SU-DHL-6 (cell line): ENCODE data around the gene SRGAP1.

Experiments
- H2AFZ ChIP-seq: fragments of 200-600 bp; sonication (generic); 2 replicates; pipeline ENCODE4 v1.6.1; 2014; ENCODE audit warnings: low read depth, mild to moderate bottlenecking, moderate library complexity, mixed read lengths, antibody characterized with exemption, low read length; ENCODE audit not compliant: severe bottlenecking
- H3F3A ChIP-seq: fragments of 200-600 bp; shearing (Covaris generic); 2 replicates; pipeline ENCODE4 v1.6.0; 2016; ENCODE audit warnings: antibody characterized with exemption, mild to moderate bottlenecking; ENCODE audit not compliant: insufficient read depth
- H3K27ac ChIP-seq: fragments of 200-600 bp; sonication (generic); 2 replicates; pipeline ENCODE4 v1.5.1; 2016; ENCODE audit warnings: low read depth, mild to moderate bottlenecking, low read length, moderate library complexity, mixed read lengths
- H3K27me3 ChIP-seq: fragments of 200-600 bp; sonication (generic), shearing (Covaris generic); 2 replicates; pipeline ENCODE4 v1.6.0; 2014; ENCODE audit warnings: mild to moderate bottlenecking, low read length
- H3K36me3 ChIP-seq: fragments of 200-600 bp; sonication (generic); 2 replicates; pipeline ENCODE4 v1.6.1; 2014; ENCODE audit warnings: mild to moderate bottlenecking, low read length, mixed read lengths
- H3K4me2 ChIP-seq: fragments of 300-600, 200-600 bp; shearing (Covaris generic), sonication (generic); 2 replicates; pipeline ENCODE4 v1.6.0; 2014; ENCODE audit warnings: low read length, low read depth, mild to moderate bottlenecking; ENCODE audit not compliant: poor library complexity, severe bottlenecking
- H3K4me3 ChIP-seq: fragments of 200-600 bp; sonication (generic); 2 replicates; pipeline ENCODE4 v1.5.1; 2014; ENCODE audit warnings: antibody characterized with exemption, low read length, mild to moderate bottlenecking, mixed read lengths; ENCODE audit not compliant: insufficient read depth, poor library complexity, severe bottlenecking
- H3K79me2 ChIP-seq: fragments of 200-600 bp; sonication (generic); 2 replicates; pipeline ENCODE4 v1.6.1; 2014; ENCODE audit warnings: mild to moderate bottlenecking, low read length, moderate library complexity; ENCODE audit not compliant: insufficient read depth
- H3K9ac ChIP-seq: fragments of 200-600 bp; sonication (generic); 2 replicates; pipeline ENCODE4 v1.7.0; 2014; ENCODE audit warnings: mild to moderate bottlenecking, low read length
- H3K9me2 ChIP-seq: fragments of 200-600 bp; sonication (generic); replicated peaks from 2 replicates; pipeline ENCODE4 v1.6.1; 2014; ENCODE audit warnings: low read length; ENCODE audit not compliant: insufficient read depth
- H3K9me3 ChIP-seq: fragments of 200-600 bp; sonication (generic); 2 replicates; pipeline ENCODE4 v1.6.1; 2014; ENCODE audit warnings: low read length, mixed read lengths; ENCODE audit not compliant: insufficient read depth
- H4K20me1 ChIP-seq: fragments of 200-600 bp; sonication (generic); 2 replicates; pipeline ENCODE4 v1.6.1; 2014; ENCODE audit warnings: low read depth, mild to moderate bottlenecking, antibody characterized with exemption, low read length, moderate library complexity, mixed read lengths
- EZH2phosphoT487 ChIP-seq: fragments of 200-600 bp; sonication (generic), shearing (Covaris generic); conservative IDR thresholded peaks from 2 replicates; pipeline ENCODE4 v1.6.1; 2018; ENCODE audit warnings: mild to moderate bottlenecking, antibody characterized with exemption, low read length, moderate library complexity, mixed read lengths
- TF ChIP-seq, protein P1 (sequence below): fragments of 200-600 bp; sonication (generic); IDR thresholded peaks from one replicate; pipeline ENCODE4 v1.5.1; 2017; ENCODE audit warnings: antibody characterized with exemption, mild to moderate bottlenecking, low read length, moderate library complexity; ENCODE audit not compliant: insufficient read depth, poor library complexity, severe bottlenecking

SRGAP1 gene

GRCh38 chr12:64139021-64139420 is 294.5 kb downstream of the SRGAP1 start:
- no peak overlapping the region for H3K9ac ChIP-seq
- no peak overlapping the region for H3K4me2 ChIP-seq
- H3K79me2 ChIP-seq: no peaks in the 10 kb centered on the region
- H3K27me3 ChIP-seq: no peaks in the 10 kb centered on the region
- no peaks in the 10 kb centered on the region for H3K9me2 ChIP-seq
- TF ChIP-seq, protein P1, sequence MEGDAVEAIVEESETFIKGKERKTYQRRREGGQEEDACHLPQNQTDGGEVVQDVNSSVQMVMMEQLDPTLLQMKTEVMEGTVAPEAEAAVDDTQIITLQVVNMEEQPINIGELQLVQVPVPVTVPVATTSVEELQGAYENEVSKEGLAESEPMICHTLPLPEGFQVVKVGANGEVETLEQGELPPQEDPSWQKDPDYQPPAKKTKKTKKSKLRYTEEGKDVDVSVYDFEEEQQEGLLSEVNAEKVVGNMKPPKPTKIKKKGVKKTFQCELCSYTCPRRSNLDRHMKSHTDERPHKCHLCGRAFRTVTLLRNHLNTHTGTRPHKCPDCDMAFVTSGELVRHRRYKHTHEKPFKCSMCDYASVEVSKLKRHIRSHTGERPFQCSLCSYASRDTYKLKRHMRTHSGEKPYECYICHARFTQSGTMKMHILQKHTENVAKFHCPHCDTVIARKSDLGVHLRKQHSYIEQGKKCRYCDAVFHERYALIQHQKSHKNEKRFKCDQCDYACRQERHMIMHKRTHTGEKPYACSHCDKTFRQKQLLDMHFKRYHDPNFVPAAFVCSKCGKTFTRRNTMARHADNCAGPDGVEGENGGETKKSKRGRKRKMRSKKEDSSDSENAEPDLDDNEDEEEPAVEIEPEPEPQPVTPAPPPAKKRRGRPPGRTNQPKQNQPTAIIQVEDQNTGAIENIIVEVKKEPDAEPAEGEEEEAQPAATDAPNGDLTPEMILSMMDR: no peak
- TF ChIP-seq EZH2phosphoT487: no peak
- no peaks in the 10 kb centered on the region for H3K9me3 ChIP-seq
- no peaks in the 10 kb centered on the region for H4K20me1 ChIP-seq
- H3F3A ChIP-seq: no peaks in the 10 kb centered on the region
- H3K4me3 ChIP-seq: no peak overlapping the region
- no peaks in the 10 kb centered on the region for H3K36me3 ChIP-seq
- H2AFZ ChIP-seq: no peak overlapping the region
- H3K27ac ChIP-seq: no peak overlapping the region

- Histone ChIP-seq H3K27ac (no peak overlapping the region), H3K4me2 (no peak overlapping the region), H3K79me2 (no peaks in the 10 kb centered on the region), H3K9ac (no peak overlapping the region), H4K20me1 (no peaks in the 10 kb centered on the region), H3K36me3 (no peaks in the 10 kb centered on the region), H3K4me3 (no peak overlapping the region), H2AFZ (no peak overlapping the region), H3F3A (no peaks in the 10 kb centered on the region), H3K27me3 (no peaks in the 10 kb centered on the region), H3K9me3 (no peaks in the 10 kb centered on the region), H3K9me2 (no peaks in the 10 kb centered on the region)
- no peak for TF ChIP-seq EZH2phosphoT487
- TF ChIP-seq, protein P1: no peak
These were observed 297.9 kb downstream of the SRGAP1 start for GRCh38 chr12:64142382-64142781.

- no peaks in the 10 kb centered on the region for H3K27me3 ChIP-seq
- TF ChIP-seq EZH2phosphoT487: no peak
- TF ChIP-seq, protein P1: no peak
- no peak overlapping the region for H3K27ac ChIP-seq
- H3K36me3 ChIP-seq: no peaks in the 10 kb centered on the region
- no peak overlapping the region for H3K9ac ChIP-seq
- no peaks in the 10 kb centered on the region for H4K20me1 ChIP-seq
- no peaks in the 10 kb centered on the region for H3F3A ChIP-seq
- H3K79me2 ChIP-seq: no peaks in the 10 kb centered on the region
- H3K4me2 ChIP-seq: no peak overlapping the region
- H2AFZ ChIP-seq: no peak overlapping the region
- H3K9me3 ChIP-seq: no peaks in the 10 kb centered on the region
- H3K9me2 ChIP-seq: no peaks in the 10 kb centered on the region
- H3K4me3 ChIP-seq: no peak overlapping the region
These were observed 298.3 kb downstream of the SRGAP1 start for GRCh38 chr12:64142784-64143183.
